SK-N-SH treated with all-trans-retinoic acid at 6 μM for 48 hours (cell line): ENCODE results near the gene SMAGP.

Source experiments
- ATAC-seq: fragments of 200-7000 bp; cut with Tn5 transposase; 3 replicates; pipeline ENCODE4 v1.9.1; 2020; ENCODE audit warnings: mild to moderate bottlenecking, moderate library complexity
- ARNTL ChIP-seq: fragments of 450-650 bp; formaldehyde crosslinking; IDR thresholded peaks from 2 replicates; pipeline ENCODE4 v1.5.0; 2020; ENCODE audit warnings: low read depth, mild to moderate bottlenecking, moderate library complexity, borderline replicate concordance
- BACH2 ChIP-seq: fragments of 250-450 bp; sonication (Bioruptor Pico); IDR thresholded peaks from 2 replicates; pipeline ENCODE4 v1.9.0; 2021; ENCODE audit warnings: mild to moderate bottlenecking, borderline replicate concordance
- CSDC2 ChIP-seq: fragments of 250-450 bp; sonication (Bioruptor Pico); IDR thresholded peaks from 2 replicates; pipeline ENCODE4 v1.5.0; 2020; ENCODE audit warnings: mild to moderate bottlenecking, moderate library complexity
- ISL1 ChIP-seq: fragments of 250-450 bp; sonication (Bioruptor Pico); IDR thresholded peaks from 2 replicates; pipeline ENCODE4 v2.1.2; 2022; ENCODE audit warnings: mild to moderate bottlenecking, moderate library complexity
- OSR1 ChIP-seq: fragments of 250-450 bp; sonication (Bioruptor Pico); IDR thresholded peaks from 2 replicates; pipeline ENCODE4 v1.8.0; 2022; ENCODE audit warnings: moderate library complexity, mild to moderate bottlenecking, inconsistent platforms
- POU6F1 ChIP-seq: fragments of 250-450 bp; sonication (Bioruptor Pico); IDR thresholded peaks from 2 replicates; pipeline ENCODE4 v1.8.0; 2021; ENCODE audit warnings: low read depth, mild to moderate bottlenecking, moderate library complexity, borderline replicate concordance
- PPARA ChIP-seq: fragments of 250-450 bp; sonication (Bioruptor Pico); IDR thresholded peaks from 2 replicates; pipeline ENCODE4 v1.5.0; 2020; ENCODE audit warnings: mild to moderate bottlenecking, borderline replicate concordance
- RARB ChIP-seq: fragments of 250-450 bp; sonication (Bioruptor Pico); IDR thresholded peaks from 2 replicates; pipeline ENCODE4 v1.8.0; 2021; ENCODE audit warnings: mild to moderate bottlenecking, moderate library complexity
- SNAI2 ChIP-seq: fragments of 250-450 bp; sonication (Bioruptor Pico); IDR thresholded peaks from 2 replicates; pipeline ENCODE4 v1.5.0; 2020; ENCODE audit warnings: mild to moderate bottlenecking, moderate library complexity
- TCF4 ChIP-seq: fragments of 250-450 bp; sonication (Bioruptor Pico); IDR thresholded peaks from 2 replicates; pipeline ENCODE4 v1.8.0; 2021; ENCODE audit warnings: mild to moderate bottlenecking, moderate library complexity, borderline replicate concordance
- ZC3H10 ChIP-seq: fragments of 250-450 bp; sonication (Bioruptor Pico); IDR thresholded peaks from 2 replicates; pipeline ENCODE4 v1.5.1; 2021; ENCODE audit warnings: mild to moderate bottlenecking, moderate library complexity
- ZNF565 ChIP-seq: fragments of 450-650 bp; formaldehyde crosslinking; conservative IDR thresholded peaks from 2 replicates; pipeline ENCODE4 v1.5.0; 2020; ENCODE audit warnings: low read depth, mild to moderate bottlenecking, moderate library complexity
- ZNF70 ChIP-seq: fragments of 450-650 bp; formaldehyde crosslinking; IDR thresholded peaks from 2 replicates; pipeline ENCODE4 v1.5.0; 2020; ENCODE audit warnings: mild to moderate bottlenecking, moderate library complexity
- ZNF8 ChIP-seq: fragments of 450-650 bp; formaldehyde crosslinking; IDR thresholded peaks from 2 replicates; pipeline ENCODE4 v1.5.0; 2020; ENCODE audit warnings: mild to moderate bottlenecking, moderate library complexity
- TF ChIP-seq, protein P1 (sequence below): fragments of 250-450 bp; sonication (Bioruptor Pico); IDR thresholded peaks from 2 replicates; pipeline ENCODE4 v1.5.1; 2020; ENCODE audit warnings: low read depth, mild to moderate bottlenecking, moderate library complexity
- TF ChIP-seq, protein P2 (sequence below): fragments of 250-450 bp; sonication (Bioruptor Pico); IDR thresholded peaks from 2 replicates; pipeline ENCODE4 v1.8.0; 2020; ENCODE audit warnings: mild to moderate bottlenecking, moderate library complexity, borderline replicate concordance

The SMAGP gene

GRCh38 chr12:51242120-51242519, 28.1 kb downstream of the SMAGP start (continued):
- TF ChIP-seq, protein P1, sequence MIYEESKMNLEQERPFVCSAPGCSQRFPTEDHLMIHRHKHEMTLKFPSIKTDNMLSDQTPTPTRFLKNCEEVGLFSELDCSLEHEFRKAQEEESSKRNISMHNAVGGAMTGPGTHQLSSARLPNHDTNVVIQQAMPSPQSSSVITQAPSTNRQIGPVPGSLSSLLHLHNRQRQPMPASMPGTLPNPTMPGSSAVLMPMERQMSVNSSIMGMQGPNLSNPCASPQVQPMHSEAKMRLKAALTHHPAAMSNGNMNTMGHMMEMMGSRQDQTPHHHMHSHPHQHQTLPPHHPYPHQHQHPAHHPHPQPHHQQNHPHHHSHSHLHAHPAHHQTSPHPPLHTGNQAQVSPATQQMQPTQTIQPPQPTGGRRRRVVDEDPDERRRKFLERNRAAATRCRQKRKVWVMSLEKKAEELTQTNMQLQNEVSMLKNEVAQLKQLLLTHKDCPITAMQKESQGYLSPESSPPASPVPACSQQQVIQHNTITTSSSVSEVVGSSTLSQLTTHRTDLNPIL (CRISPR knock-in tag), result no peak
- TF ChIP-seq ARNTL (no peak), POU6F1 (no peak), TCF4 (CRISPR knock-in tag) (no peak), BACH2 (CRISPR knock-in tag) (no peak), SNAI2 (CRISPR knock-in tag) (no peak), OSR1 (CRISPR knock-in tag) (no peak), ZNF8 (CRISPR knock-in tag) (no peak), RARB (CRISPR knock-in tag) (no peak)
- TF ChIP-seq, protein P2, sequence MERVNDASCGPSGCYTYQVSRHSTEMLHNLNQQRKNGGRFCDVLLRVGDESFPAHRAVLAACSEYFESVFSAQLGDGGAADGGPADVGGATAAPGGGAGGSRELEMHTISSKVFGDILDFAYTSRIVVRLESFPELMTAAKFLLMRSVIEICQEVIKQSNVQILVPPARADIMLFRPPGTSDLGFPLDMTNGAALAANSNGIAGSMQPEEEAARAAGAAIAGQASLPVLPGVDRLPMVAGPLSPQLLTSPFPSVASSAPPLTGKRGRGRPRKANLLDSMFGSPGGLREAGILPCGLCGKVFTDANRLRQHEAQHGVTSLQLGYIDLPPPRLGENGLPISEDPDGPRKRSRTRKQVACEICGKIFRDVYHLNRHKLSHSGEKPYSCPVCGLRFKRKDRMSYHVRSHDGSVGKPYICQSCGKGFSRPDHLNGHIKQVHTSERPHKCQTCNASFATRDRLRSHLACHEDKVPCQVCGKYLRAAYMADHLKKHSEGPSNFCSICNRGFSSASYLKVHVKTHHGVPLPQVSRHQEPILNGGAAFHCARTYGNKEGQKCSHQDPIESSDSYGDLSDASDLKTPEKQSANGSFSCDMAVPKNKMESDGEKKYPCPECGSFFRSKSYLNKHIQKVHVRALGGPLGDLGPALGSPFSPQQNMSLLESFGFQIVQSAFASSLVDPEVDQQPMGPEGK, result no peak

- no peak for ATAC-seq
- no peak for TF ChIP-seq ISL1
- no peak for TF ChIP-seq ZNF565 (CRISPR knock-in tag)
- TF ChIP-seq ZNF8 (CRISPR knock-in tag), result no peak
- TF ChIP-seq PPARA, result no peak
- TF ChIP-seq SNAI2 (CRISPR knock-in tag), result no peak
- no peak for TF ChIP-seq POU6F1
- no peak for TF ChIP-seq ZNF70
- TF ChIP-seq, protein P2, result no peak
- no peak for TF ChIP-seq ZC3H10
- TF ChIP-seq, protein P1 (CRISPR knock-in tag), result no peak
- no peak for TF ChIP-seq ARNTL
- no peak for TF ChIP-seq RARB (CRISPR knock-in tag)
- TF ChIP-seq CSDC2 (CRISPR knock-in tag), result no peak
These were observed 29.2 kb downstream of the SMAGP start for GRCh38 chr12:51240971-51241370.

DNA sequence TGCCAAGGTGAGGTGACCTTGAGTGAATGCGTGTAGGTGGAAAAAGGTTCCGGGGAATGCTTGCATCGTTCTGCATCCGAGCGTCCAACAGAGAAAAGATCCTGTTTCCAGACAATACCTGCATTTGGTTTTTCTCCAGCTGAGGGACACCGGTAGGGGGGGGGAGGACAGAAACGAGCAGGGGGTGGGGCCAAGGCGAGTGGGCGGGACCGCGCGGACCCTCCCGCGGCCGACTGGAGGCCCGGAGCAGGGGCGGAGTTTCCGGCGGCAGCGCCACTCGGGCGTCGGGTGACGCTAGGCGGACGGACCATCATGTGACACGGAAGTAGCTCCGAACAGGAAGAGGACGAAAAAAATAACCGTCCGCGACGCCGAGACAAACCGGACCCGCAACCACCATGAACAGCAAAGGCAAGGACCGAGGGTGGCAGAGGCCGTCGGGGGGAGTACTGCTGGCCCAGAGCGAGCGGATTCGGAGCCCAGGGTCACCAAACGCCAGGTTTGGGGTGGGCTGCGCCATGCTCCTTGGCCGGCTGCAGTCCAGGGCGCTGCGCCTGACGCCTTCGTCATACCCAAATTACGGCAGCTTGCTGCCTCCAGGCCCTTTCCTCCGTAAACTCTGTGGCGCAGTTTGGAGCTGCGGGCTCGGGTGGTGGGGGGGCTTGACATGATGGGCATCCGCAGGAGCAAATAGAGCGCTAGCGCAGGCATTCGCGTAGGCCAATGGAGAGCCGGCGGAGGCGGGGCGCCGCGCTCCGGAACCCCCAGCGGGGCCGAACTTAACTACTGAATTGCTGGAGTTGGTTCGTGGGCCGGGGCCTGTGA, 31.5 kb downstream of the SMAGP start, which contains the start of gene DAZAP2:
Gene DAZAP2, plus strand, starts transcription at position 317 of the 825 bp plus-strand sequence. Its CDS starts 82 bp downstream, at position 399.
- ATAC-seq, result peak; percentile 99
- TF ChIP-seq ZC3H10 (no peak), PPARA (no peak), ISL1 (no peak)
- TF ChIP-seq, protein P2, result peak; percentile 74; the same call in 1 of the 2 replicates
- TF ChIP-seq, all 23 proteins: peak for 1
